NCI-H2196 treated with DMSO at 0.1 percent for 48 hours (cell line): ENCODE results near the gene TNKS1BP1.
A peak's percentile ranks its signal among the peaks of the same experiment; 100 is the strongest.

Experiments
- DNase-seq: peaks from one replicate; lab custom pipeline; 2025; ENCODE audit not compliant: unreplicated experiment; lab: John Stamatoyannopoulos, UW

Gene TNKS1BP1

GRCh38 chr11:57332694-57333440 lies 8.1 kb upstream of the TNKS1BP1 start:
- no peak for DNase-seq

GRCh38 chr11:57331720-57332119 lies 7.0 kb upstream of the TNKS1BP1 start:
- DNase-seq, result no peak

GRCh38 chr11:57330029-57330428 lies 5.3 kb upstream of the TNKS1BP1 start:
- DNase-seq, result no peak

GRCh38 chr11:57327721-57328120 lies 3.0 kb upstream of the TNKS1BP1 start:
- DNase-seq, result no peak

- peak; percentile 40 for DNase-seq
Observed at GRCh38 chr11:57325735-57326048, 940 bp upstream of the TNKS1BP1 start.

- no peak for DNase-seq
Observed at GRCh38 chr11:57324154-57324885, 432 bp downstream of the TNKS1BP1 start.

GRCh38 chr11:57323855-57324153 lies 948 bp downstream of the TNKS1BP1 start:
- no peak for DNase-seq

GRCh38 chr11:57323167-57323854 lies 1.4 kb downstream of the TNKS1BP1 start:
- no peak for DNase-seq

- peak; percentile 78 for DNase-seq
Observed at GRCh38 chr11:57322256-57323166, 2.2 kb downstream of the TNKS1BP1 start.

- DNase-seq, result no peak
Observed at GRCh38 chr11:57321388-57322255, 3.1 kb downstream of the TNKS1BP1 start.

- DNase-seq, result no peak
Observed at GRCh38 chr11:57320719-57321387, 3.9 kb downstream of the TNKS1BP1 start.

GRCh38 chr11:57320067-57320718 lies 4.6 kb downstream of the TNKS1BP1 start:
- no peak for DNase-seq

- DNase-seq, result no peak
Observed at GRCh38 chr11:57318178-57318577, 6.6 kb downstream of the TNKS1BP1 start.

- DNase-seq, result no peak
Observed at GRCh38 chr11:57316017-57316416, 8.7 kb downstream of the TNKS1BP1 start.

- DNase-seq, result no peak
Observed at GRCh38 chr11:57315491-57315890, 9.3 kb downstream of the TNKS1BP1 start.

GRCh38 chr11:57314221-57314973 lies 10.4 kb downstream of the TNKS1BP1 start:
- DNase-seq, result no peak

GRCh38 chr11:57313788-57314135 lies 11.0 kb downstream of the TNKS1BP1 start:
- no peak for DNase-seq

- no peak for DNase-seq
Observed at GRCh38 chr11:57313071-57313787, 11.5 kb downstream of the TNKS1BP1 start.
